GM18505 (cell line): ENCODE data around the gene NEK6.
"Not testable (repeated sequence)": the region's sequence is repeated elsewhere in the genome, so short reads cannot be mapped to it uniquely, and the experiment has no call there.

ENCODE experiments used
- ATAC-seq: cut with Tn5 transposase; IDR thresholded peaks from one replicate; pipeline ENCODE4 v1.9.1; 2021; ENCODE audit not compliant: unreplicated experiment
- POLR2A ChIP-seq: IDR thresholded peaks from 4 replicates; pipeline ENCODE4 v1.6.1; 2011; ENCODE audit warnings: borderline replicate concordance; ENCODE audit not compliant: insufficient read depth, insufficient read length; ENCODE audit errors: extremely low read depth

The NEK6 gene

DNA sequence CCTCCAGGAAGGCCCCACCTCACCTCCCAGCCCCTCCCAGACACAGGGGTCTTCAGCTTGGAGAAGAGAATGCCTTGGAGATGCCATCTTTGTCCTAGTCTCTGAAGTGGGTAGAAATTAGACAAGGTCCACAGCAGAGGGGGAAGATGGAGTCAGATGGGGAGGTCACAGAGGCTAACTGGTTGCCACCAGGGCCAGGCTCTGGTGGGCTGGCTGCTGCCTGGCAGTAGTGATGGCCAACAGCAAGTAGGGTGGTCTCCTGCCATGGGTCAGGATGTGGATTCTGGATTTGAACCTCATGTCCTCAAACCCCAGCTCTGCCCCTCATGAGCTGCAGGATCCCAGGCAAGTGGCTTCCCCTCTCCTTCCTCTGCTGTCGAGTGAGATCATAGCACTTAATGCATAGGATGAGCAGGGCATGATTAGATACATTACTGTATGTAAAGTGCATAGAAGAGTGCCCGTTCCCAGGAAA lies 38.7 kb upstream of the NEK6 start:
- ATAC-seq: peak; percentile 9
- TF ChIP-seq POLR2A: no peak

DNA sequence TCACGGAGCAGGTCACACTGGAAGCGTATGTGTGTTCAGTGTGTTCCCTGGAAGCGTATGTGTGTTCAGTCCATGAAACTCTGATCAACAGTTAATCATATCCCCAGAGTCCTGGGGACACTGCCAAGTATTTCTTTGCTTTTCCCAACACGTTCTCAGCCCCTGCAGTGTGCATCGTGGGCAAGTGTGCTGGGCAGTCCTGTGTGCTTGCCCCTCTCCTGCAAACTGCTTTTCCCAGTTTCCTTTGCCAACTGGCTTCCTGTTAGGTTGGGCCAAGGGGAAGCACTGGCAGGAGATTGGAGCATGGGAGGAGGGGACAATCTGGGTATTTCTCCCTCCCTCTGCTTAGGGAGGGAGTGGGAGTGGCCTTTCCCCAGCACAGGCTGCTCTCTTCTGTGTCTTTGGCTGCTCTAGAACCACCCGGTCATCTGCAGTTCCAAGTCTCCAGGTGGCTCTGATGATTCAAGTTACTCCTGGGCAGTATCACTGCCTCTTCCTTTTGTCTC lies 36.8 kb upstream of the NEK6 start:
- no peak for ATAC-seq
- TF ChIP-seq POLR2A: no peak

GRCh38 chr9:124221676-124222075 lies 36.1 kb upstream of the NEK6 start:
- TF ChIP-seq POLR2A: no peak
- ATAC-seq: no peak

DNA sequence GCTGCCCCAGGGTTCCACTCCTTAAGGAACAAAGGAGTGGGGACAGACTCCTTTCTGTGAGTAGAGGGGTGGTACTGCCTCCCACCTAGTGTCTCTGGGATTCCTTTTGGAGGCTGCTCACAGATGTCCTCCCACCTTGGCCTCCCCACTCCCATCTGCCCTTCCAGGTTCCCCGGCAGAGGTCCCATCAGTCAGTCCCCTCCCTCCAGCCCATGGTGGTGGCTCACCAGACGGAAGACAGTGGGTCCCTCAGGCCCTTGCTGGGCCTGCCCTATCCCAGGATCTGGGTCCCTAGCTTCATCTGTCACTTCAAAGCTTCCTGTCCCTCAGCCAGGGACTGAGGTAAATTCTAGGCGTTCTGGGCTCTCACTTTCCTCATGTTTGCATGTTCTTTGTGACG lies 35.6 kb upstream of the NEK6 start:
- no peak for TF ChIP-seq POLR2A
- ATAC-seq: no peak

DNA sequence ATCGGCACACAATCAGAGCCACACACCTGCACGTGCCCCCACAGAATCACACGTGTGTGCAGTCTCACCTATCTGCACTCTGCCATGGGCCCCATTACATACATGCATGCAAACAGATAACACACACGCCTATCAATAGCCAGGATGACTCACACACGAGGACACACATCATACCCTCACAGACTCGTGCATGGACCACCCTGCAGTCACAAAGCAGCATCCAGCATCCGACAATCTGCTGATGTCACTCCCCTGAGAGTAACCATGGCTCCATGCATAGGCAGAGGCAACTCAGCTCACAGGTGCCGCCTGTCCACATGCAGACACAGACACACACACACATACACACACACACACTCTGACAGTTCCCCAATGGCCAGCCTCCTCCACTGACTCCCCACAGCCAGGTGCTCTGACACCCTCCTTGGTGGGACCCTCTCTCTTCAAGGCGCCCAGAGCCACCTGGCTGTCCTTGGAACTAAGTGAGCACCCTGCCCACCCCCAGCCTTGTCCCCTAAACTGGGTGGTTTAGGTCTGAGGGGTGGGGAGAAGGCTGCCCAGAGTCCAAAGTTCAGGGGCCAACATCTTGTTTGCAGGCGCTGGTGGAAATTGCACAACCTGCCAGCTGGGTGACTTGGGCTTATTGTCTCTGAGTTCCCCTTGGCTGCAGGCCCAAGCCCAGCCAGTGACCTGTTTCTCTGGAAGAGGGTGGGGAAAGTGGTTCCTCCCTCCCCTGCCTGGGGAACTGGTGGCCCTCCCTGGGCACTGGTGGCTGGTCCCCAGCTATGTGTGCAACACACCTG lies 34.6 kb upstream of the NEK6 start:
- TF ChIP-seq POLR2A: no peak
- ATAC-seq: no peak

DNA sequence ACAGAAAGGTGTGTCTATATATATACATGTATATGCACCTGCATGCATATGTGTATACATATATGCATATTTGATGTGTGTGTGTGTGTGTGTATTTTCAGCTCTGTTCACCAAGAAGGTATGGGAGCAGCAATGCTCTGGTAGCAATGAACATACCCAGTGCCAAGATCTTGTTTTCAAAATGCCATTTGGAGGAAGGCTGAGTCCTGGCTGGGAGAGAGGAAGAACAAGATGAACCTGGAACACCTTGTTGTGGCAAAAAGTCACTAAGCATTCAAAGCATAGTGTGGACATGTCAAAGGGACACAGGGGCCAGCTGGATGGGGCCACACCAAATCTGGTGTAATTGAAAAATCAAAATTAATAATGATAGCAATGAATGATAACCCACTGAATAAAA lies 31.8 kb upstream of the NEK6 start:
- no peak for TF ChIP-seq POLR2A
- no peak for ATAC-seq

DNA sequence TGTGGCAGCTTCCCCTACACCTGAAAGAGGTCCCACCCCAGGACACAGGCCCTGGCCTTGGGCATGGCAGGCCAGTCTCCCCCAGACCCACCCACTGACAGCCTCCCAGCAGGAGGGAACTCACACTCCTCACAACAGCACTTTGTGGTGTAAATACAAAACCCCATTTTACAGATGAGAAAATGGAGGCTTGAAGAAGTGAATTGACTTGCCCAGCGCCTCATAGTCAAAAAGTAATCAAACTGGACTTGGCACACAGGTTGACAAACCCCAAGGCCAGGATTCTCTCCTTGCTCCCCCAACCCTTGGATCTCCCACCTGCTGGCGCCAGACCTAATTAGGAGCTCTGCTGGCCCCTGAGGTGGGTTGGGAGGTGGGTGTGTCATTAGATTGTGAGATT lies 29.2 kb upstream of the NEK6 start:
- no peak for TF ChIP-seq POLR2A
- ATAC-seq: no peak

- TF ChIP-seq POLR2A: no peak
- no peak for ATAC-seq
Observed at GRCh38 chr9:124231095-124231737, 26.5 kb upstream of the NEK6 start.

DNA sequence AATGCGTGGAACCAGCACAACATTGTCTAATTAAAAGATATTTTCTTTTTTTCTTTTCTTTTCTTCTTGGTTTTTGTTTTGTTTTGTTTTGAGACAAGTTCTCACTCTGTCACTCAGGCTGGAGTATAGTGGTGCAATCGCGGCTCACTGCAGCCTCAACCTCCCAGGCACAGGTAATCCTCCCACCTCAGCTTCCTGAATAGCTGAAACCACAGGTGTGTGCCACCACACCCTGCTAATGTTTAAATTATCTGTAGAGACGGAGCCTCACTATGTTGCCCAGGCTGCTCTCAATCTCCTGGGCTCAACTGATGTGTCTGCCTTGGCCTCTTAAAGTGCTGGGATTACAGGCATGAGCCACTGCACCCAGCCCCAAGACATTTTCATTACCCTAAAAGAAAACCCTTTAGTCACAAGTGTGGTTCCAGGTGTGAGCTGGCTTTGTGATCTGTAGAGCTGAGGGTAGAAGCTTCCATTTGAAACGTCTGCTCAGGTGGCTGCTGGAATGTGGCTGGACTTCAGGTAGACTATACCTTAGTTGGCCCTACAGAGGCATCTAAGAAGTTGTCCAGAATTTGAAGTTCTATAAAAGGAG lies 19.1 kb upstream of the NEK6 start:
- no peak for ATAC-seq
- no peak for TF ChIP-seq POLR2A

DNA sequence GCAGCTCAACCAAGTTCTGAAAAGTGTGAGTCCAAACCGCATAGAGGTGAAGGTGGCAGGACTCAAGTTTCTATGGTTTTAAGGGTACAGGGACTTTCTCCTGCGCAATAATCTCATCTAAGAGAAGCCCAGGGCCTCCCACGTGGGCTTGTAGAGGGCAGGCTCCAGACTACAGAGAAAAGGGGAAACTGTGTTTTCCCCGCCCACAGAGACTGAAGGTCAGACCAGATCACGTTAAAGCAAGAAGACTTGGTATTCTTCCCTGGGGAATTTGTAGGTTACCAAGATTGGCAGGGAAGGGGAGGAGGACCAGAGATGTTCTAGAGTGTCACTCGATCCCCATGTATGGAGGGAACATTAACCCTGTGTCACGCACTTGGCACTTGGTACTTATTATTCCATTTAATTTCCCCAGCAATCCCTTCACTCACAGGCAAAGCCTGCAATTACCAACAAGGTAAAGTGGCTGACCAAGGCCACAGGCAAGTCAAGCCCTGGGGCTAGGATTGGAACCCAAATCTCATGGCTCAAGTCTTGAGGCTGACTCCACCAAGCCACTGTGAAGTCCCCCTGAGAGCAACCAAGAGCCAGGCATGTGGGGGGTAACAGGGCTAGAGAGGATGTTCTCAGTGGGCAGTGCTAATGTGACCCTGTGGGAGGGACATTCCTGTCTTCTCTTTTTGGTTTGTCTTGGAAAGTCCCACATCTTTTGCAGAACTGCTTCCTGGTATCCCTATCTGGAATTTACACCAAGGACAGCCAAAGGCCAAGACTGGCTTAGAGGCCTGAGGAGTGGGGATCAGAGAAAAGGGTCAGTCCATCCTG lies 18.3 kb upstream of the NEK6 start:
- no peak for TF ChIP-seq POLR2A
- ATAC-seq: peak; percentile 67

DNA sequence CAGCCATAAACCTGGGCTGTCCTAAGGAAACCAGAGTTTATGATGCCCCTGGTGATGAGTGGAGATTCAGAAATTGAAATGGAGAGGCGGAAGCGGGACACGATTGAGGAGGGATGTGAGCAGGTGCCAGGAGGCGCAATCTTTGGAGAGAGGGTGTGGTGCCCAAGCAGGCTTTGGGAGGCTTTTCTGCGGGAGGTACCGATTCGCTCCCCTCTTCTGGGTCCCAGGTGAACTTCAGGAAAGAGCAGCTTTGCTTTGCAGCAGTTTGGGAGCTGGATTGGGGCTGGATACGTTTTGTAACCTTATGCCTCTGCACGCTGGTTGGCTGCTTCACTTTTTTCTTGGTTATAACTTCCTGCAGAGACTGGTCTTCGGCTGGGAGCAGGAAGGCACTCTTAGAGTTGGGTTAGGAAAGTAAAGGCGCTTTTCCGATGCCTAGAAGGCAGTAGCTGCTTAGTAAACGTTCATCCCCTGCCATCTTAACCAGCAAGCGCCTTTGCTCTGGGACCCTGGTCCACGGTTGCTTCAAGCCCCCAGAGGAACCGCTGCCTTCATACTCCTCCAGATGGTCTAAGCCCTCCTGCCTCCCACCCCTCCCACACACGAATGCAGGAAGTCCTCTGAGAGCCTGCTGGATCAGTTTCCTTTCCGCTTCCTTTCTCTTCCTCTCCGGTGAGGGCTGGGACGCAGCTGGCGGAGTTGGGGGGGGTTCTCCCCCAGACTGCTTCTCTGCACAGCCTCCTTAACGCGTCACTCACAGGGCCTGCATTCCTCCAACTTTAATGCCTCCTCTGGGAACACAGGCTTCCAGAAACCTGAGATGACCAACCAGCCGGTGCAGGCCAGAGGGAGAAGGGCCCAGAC lies 15.2 kb upstream of the NEK6 start:
- no peak for ATAC-seq
- no peak for TF ChIP-seq POLR2A

- not testable (repeated sequence) for ATAC-seq
Observed at GRCh38 chr9:124247393-124247792, 10.4 kb upstream of the NEK6 start.
